Lung (tissue), 12 donors: Measurements from ENCODE around the gene MYL10. TPM values are rescaled to one million over a fixed set of nuclear protein-coding genes. Genes with fewer than 3 reads are reported as not detected.

Experiments
- ATAC-seq: fragments of 200-7000 bp; cut with Tn5 transposase; one replicate; pipeline ENCODE4 v1.9.1; 2020; ENCODE audit warnings: moderate number of reproducible peaks; ENCODE audit not compliant: insufficient read depth, low FRiP score
- DNase-seq, 3 donors: peaks; one replicate each; pipeline ENCODE4 v3.0.0-alpha.2; 2013 to 2017
- H3K27ac ChIP-seq, 2 donors: one replicate each; pipeline ENCODE4 v1.5.1; 2013; ENCODE audit warnings: mild to moderate bottlenecking in 2 of 2, moderate library complexity in 2 of 2, control low read depth in 1 of 2, inconsistent platforms in 1 of 2, low read depth in 1 of 2, low read length in 1 of 2
- H3K27me3 ChIP-seq, 3 donors: one replicate each; pipeline ENCODE4 v1.5.1; 2013; ENCODE audit warnings: low read length in 2 of 3; ENCODE audit not compliant: control insufficient read depth in 3 of 3, insufficient read depth in 3 of 3
- H3K36me3 ChIP-seq, 4 donors: one replicate each; pipeline ENCODE4 v1.5.1; 2013; ENCODE audit warnings: low read length in 4 of 4, mild to moderate bottlenecking in 1 of 4, moderate library complexity in 1 of 4; ENCODE audit not compliant: control insufficient read depth in 4 of 4, insufficient read depth in 4 of 4
- H3K4me1 ChIP-seq, 5 donors: one replicate each; pipeline ENCODE4 v1.5.1; 2013; ENCODE audit warnings: low read length in 5 of 5, mild to moderate bottlenecking in 2 of 5, moderate library complexity in 1 of 5; ENCODE audit not compliant: control insufficient read depth in 5 of 5, insufficient read depth in 5 of 5
- H3K4me3 ChIP-seq: one replicate; pipeline ENCODE4 v1.5.1; 2013; ENCODE audit warnings: mild to moderate bottlenecking, control low read depth, moderate library complexity
- H3K9ac ChIP-seq, 2 donors: one replicate each; pipeline ENCODE4 v1.5.1; 2013; ENCODE audit warnings: low read length in 2 of 2, control low read depth in 1 of 2; ENCODE audit not compliant: insufficient read depth in 1 of 2
- H3K9me3 ChIP-seq, 4 donors: one replicate each; pipeline ENCODE4 v1.5.1; 2013; ENCODE audit warnings: low read length in 3 of 4, mild to moderate bottlenecking in 1 of 4, moderate library complexity in 1 of 4; ENCODE audit not compliant: control insufficient read depth in 4 of 4, insufficient read depth in 3 of 4
- CTCF ChIP-seq: IDR thresholded peaks from 2 replicates; pipeline ENCODE4 v1.5.1; 2012; ENCODE audit warnings: mild to moderate bottlenecking; ENCODE audit errors: control extremely low read depth, extremely low read depth
- WGBS, 2 donors: extraction: QIAGEN DNeasy Blood & Tissue Kit; methylation state at CpG; one replicate each; pipeline ENCODE4 v1.1.7; 2013; 5-methylcytosine and 5-hydroxymethylcytosine counted together
- polyA plus RNA-seq, 2 donors: library from polyadenylated mRNA; stranded (reverse); fragments of 200-250 nt; gene quantifications; one replicate each; pipeline ENCODE4 v1.2.1, GENCODE V29; 2013
- total RNA-seq, 2 donors: library from RNA; depleted of rRNA in 1 of 2; stranded (reverse); fragments of >200 nt in 1 of 2; gene quantifications; one replicate each; pipeline ENCODE4 v1.2.1, GENCODE V29; 2014 to 2021
- donor health status: control.
- donor health status: control.
- donor health status: Bipolar disorder and iron deficiency.
- donor health status: healthy.
- donor health status: DM: yes; HTN: yes; CAD: no.

MYL10 gene
- total and polyA plus RNA-seq, 4 donors = not detected

DNA sequence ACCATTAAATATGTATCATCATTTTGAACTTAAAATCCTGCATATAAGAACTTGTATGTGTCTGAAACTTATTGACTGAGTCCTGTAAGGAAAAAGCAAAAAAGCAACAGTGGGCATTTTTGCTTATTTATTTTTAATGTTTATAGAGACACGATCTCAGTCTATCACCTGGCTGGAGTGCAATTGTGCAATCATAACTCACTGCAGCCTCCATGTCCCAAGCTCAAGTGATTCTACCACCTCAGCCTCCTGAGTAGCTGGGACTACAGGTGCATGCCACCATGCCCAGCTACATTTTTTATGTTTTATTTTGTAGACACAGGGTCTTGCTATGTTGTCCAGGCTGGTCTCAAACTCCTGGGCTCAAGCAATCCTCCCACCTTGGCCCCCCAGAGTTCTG lies 32.2 kb downstream of the MYL10 start:
- WGBS, 2 donors = 40 to 62% methylated on average over 1 of the region's 1 CpG
- TF ChIP-seq CTCF = no peak

GRCh38 chr7:101595766-101596537 lies 33.1 kb downstream of the MYL10 start:
- Histone ChIP-seq H3K27ac (no peak overlapping the region), H3K9me3 (no peaks in the 10 kb centered on the region), H3K27me3 (no peaks in the 10 kb centered on the region), H3K4me1 (peaks cover 0 to 13% (median 0%) of the 10 kb centered on the region in 5 donors), H3K4me3 (no peak overlapping the region), H3K36me3 (no peaks in the 10 kb centered on the region), H3K9ac (no peak overlapping the region)
- no peak for ATAC-seq
- WGBS, 2 donors = 84 to 91% methylated on average over 4 of the region's 4 CpGs
- no peak for DNase-seq
- no peak for TF ChIP-seq CTCF

More for the DNA sequence above, 32.2 kb downstream of the MYL10 start:
- H3K9me3 ChIP-seq = no peaks in the 10 kb centered on the region
- H3K9ac ChIP-seq = no peak overlapping the region
- H3K4me3 ChIP-seq = no peak overlapping the region
- no peak for ATAC-seq
- no peak for DNase-seq
- H3K27ac ChIP-seq = no peak overlapping the region
- H3K4me1 ChIP-seq = peaks cover 0 to 13% (median 0%) of the 10 kb centered on the region in 5 donors
- H3K27me3 ChIP-seq = no peaks in the 10 kb centered on the region
- no peaks in the 10 kb centered on the region for H3K36me3 ChIP-seq

GRCh38 chr7:101595246-101595645 lies 33.9 kb downstream of the MYL10 start:
- H3K9ac ChIP-seq = no peak overlapping the region
- DNase-seq (no peak), ATAC-seq (no peak)
- no peaks in the 10 kb centered on the region for H3K9me3 ChIP-seq
- no peaks in the 10 kb centered on the region for H3K27me3 ChIP-seq
- peaks cover 0 to 13% (median 0%) of the 10 kb centered on the region in 5 donors for H3K4me1 ChIP-seq
- TF ChIP-seq CTCF = no peak
- H3K4me3 ChIP-seq = no peak overlapping the region
- H3K27ac ChIP-seq = no peak overlapping the region
- no peaks in the 10 kb centered on the region for H3K36me3 ChIP-seq
- 91 to 100% methylated on average over 1 of the region's 1 CpG for WGBS, 2 donors
